GM12801 (cell line): ENCODE measurements around the gene FAM89A.

Experiments used
- TF ChIP-seq, protein P1 (sequence below): IDR thresholded peaks from one replicate; pipeline ENCODE4 v1.5.1; 2011; ENCODE audit warnings: control low read depth; ENCODE audit not compliant: insufficient read length; ENCODE audit errors: extremely low read depth

The FAM89A gene

DNA sequence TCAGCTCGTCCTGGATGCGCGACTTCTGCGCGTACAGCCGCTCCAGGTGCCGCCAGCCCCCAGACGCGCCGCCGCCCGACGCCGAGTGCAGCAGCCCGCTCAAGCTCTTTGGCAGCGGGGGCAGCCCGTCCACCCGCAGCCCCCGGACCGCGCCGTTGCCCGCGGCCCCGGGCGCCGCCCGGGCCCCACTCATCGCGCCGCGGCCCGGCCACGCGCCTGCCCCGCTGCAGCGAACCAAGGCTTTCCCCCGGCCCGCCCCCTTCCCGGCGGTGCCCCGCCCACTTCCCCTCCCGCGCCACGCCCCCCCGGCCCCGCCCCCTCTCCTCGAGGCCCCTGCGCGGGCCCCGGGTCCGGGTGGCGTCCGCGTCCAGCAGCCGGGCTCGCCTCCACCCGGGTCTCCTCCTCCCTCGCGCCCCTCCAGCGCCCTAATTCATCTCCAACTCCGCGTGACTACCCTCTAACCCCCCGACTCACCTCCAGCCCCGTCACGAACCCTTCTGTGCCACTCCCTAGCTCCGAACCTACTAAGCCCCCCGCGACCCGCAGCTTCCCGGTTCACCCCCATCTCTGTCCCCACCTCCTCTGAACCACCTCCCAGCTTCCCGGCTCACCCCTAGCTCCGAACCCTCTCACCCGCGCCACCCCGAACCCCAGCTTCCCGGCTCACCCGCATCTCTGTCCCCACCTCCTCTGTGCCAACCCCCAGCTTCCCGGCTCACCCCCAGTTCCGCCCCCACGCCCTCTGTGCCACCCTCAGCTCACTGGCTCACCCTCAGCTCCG is at the start of gene FAM89A:
Gene FAM89A, minus strand, starts transcription at position 236 of the 781 bp plus-strand sequence. Its CDS starts 43 bp downstream, at position 193.
- TF ChIP-seq, protein P1, sequence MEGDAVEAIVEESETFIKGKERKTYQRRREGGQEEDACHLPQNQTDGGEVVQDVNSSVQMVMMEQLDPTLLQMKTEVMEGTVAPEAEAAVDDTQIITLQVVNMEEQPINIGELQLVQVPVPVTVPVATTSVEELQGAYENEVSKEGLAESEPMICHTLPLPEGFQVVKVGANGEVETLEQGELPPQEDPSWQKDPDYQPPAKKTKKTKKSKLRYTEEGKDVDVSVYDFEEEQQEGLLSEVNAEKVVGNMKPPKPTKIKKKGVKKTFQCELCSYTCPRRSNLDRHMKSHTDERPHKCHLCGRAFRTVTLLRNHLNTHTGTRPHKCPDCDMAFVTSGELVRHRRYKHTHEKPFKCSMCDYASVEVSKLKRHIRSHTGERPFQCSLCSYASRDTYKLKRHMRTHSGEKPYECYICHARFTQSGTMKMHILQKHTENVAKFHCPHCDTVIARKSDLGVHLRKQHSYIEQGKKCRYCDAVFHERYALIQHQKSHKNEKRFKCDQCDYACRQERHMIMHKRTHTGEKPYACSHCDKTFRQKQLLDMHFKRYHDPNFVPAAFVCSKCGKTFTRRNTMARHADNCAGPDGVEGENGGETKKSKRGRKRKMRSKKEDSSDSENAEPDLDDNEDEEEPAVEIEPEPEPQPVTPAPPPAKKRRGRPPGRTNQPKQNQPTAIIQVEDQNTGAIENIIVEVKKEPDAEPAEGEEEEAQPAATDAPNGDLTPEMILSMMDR = no peak

DNA sequence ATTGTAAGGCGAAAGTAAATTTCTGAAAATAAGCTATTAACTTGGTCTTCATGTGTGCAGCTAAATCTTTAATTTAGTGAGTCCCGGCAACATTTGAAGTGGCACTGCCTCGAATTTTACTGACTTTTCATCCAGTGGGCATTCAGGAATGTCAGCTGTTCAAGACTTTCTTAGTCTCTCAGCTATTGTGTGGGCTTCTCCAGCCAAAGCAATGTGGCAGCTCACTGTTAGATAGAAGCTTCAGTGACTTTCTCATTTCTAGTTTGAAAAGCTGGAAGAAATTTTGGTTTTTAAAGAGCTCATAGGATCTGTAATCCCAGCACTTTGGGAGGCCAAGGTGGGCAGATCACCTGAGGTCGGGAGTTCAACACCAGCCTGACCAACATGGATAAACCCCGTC is 44.3 kb upstream of the FAM89A start:
- TF ChIP-seq, protein P1 = no peak

DNA sequence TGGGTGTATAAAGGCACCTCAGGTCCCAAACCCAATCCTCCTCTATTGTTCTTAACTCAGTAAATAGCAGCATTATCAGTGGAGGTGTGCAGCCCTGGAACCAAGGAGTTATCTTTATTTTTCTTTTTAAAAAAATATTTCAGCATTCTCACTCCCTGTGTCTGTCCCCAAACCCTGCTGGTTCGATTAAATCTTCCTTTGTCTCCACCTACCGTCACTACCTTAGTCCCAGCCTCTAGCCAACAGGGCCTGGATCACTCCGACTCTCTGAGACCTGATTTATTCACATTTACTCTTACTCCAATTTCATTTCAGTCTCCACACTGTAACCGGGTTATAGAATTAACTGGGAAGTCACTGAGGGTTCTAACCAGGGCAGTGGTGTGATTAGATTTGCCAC is 39.1 kb upstream of the FAM89A start:
- TF ChIP-seq, protein P1 = no peak

DNA sequence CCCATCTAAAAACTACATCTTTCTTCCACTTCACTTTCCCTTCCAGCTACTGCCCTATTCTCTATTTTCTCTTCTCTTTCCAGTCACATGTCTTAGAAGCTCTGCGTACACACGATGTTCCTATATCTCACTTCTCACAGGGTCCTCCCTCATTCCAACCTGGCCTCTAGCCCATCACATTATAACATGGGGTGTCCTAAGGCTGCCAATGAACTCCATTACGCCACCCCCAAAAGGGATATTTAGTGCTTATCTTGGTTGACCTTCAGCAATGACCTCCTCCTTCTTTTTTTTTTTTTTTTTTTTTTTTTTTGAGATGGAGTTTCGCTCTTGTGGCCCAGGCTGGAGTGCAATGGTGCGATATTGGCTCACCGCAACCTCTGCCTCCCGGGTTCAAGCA is 38.2 kb upstream of the FAM89A start:
- TF ChIP-seq, protein P1 = no peak

DNA sequence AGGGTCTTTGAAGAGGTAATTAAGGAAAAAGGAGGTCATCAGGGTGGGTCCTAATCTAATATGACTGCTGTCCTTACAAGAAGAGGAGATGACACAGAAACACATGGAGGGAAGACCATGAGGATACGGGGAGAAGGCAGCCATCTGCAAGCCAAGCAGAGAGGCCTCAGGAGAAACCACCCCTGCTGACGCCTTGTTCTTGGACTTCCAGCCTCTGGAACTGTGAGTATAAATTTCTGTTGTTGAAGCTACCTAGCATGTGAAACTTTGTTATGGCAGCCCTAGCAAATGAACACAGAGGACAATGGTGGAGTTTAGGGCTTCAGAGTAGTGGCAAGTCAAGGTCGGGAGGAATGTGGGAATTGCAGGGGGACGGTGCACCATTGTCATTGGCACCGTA is 36.7 kb upstream of the FAM89A start:
- TF ChIP-seq, protein P1 = no peak

DNA sequence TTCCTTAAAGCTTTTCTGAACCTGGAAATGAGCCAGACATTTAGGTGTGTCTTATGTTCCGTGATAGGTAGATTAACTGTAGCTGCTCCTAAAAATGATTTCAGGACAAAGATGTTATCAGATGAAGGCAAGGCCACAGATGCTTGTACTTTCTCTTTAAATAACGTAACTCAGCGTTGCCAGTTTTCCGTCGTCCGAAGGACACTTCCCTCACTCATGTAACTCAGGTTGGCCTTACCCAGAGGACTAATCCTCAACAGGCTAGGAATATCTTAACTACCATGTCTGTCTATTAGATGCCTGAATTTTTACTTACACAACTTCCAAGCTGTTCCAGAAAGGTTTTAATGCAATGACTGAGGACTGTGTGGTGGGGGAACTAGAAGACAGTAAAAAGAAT is 35.4 kb upstream of the FAM89A start:
- TF ChIP-seq, protein P1 = no peak

DNA sequence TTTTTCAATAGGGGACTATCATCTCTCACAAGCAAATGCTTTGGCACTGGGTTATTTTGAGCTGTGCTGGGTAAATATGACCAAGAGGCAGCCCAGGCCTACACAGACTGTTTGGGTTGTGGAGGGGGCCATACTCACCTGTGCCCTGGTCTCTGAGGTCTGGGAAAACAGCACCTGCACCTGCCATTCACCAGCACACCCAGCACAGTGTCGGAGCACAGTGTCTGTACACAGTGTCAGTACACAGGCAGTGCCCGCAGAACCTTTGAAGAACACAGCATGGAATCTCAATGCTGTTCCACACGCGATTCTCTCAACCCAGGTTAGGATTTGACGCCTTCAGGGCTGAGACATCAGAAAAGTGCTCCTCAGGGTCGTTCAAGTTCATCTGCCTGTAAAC is 35.0 kb upstream of the FAM89A start:
- TF ChIP-seq, protein P1 = no peak
